Activated CD4-positive, alpha-beta memory T cell treated with anti-CD3 and anti-CD28 coated beads, Interleukin-2, amount 10 ng/mL, durations not matched to agents 7 days and 5 days (primary cell): ENCODE results near the gene PTCD3. TPM values are rescaled to one million over a fixed set of nuclear protein-coding genes. Genes with fewer than 3 reads are reported as not detected.

Experiments
- total RNA-seq, 2 experiments: library from RNA; stranded (reverse); gene quantifications; one replicate each; pipeline ENCODE4 v1.2.3, GENCODE V29; 2021

Gene PTCD3
- total RNA-seq, 2 experiments from 2014 or later = 144 to 149 TPM

Other genes starting within 250 kb of the PTCD3 start
- gene ST3GAL5, start 217.2 kb upstream of the PTCD3 start, total RNA-seq = 10 to 100 TPM; 58.3 to 67.1 TPM
- gene POLR1A, start 349 bp upstream of the PTCD3 start, total RNA-seq = 10 to 100 TPM; 25.2 to 29.7 TPM
- gene IMMT, start 89.2 kb downstream of the PTCD3 start, total RNA-seq = 100 to 1,000 TPM; 144 to 147 TPM
- 10 to 100 TPM; 46.0 to 47.6 TPM for gene MRPL35, start 93.2 kb downstream of the PTCD3 start, total RNA-seq
- not detected for gene REEP1, start 231.4 kb downstream of the PTCD3 start, total RNA-seq